Peyer's patch (tissue), 4 donors: ENCODE measurements around the gene C19orf47. TPM values are rescaled to one million over a fixed set of nuclear protein-coding genes. Genes with fewer than 3 reads are reported as not detected.

Experiments used
- DNase-seq, 3 donors: peaks; one replicate each; pipeline ENCODE4 v3.0.0-alpha.2; 2017 to 2019
- H3K27ac ChIP-seq, 4 donors: fragments of 200-600 bp; sonication (generic); one replicate each; pipeline ENCODE4 v1.5.1; 2016 to 2019
- H3K27me3 ChIP-seq, 2 donors: fragments of 200-600 bp; sonication (generic); one replicate each; pipeline ENCODE4 v1.5.1; 2019
- H3K36me3 ChIP-seq, 3 donors: fragments of 200-600 bp; sonication (generic); one replicate each; pipeline ENCODE4 v1.5.1; 2016 to 2019
- H3K4me1 ChIP-seq, 4 donors: fragments of 200-600 bp; sonication (generic); one replicate each; pipeline ENCODE4 v1.5.1; 2016 to 2019
- H3K4me3 ChIP-seq, 4 donors: fragments of 200-600 bp; sonication (generic); 1 replicate in 3 of 4; 2 replicates in 1 of 4; pipeline ENCODE4 v1.5.1; 2016 to 2019; ENCODE audit warnings: mild to moderate bottlenecking in 1 of 4
- H3K9me3 ChIP-seq, 4 donors: fragments of 200-600 bp; sonication (generic); one replicate each; pipeline ENCODE4 v1.5.1; 2016 to 2019; ENCODE audit warnings: mild to moderate bottlenecking in 1 of 4
- CTCF ChIP-seq, 6 experiments: fragments of 450-650 bp in 4 of 6; fragments of 200-600 bp in 2 of 6; sonication (generic) in 1 of 6; IDR thresholded peaks; one replicate each; pipeline ENCODE4 v1.5.1; 2017 to 2019; ENCODE audit warnings: antibody characterized with exemption in 6 of 6, mild to moderate bottlenecking in 3 of 6, moderate library complexity in 1 of 6
- POLR2A ChIP-seq, 2 donors: fragments of 450-650 bp; IDR thresholded peaks; one replicate each; pipeline ENCODE4 v1.5.1; 2017; ENCODE audit warnings: antibody characterized with exemption in 2 of 2, mild to moderate bottlenecking in 2 of 2, moderate library complexity in 2 of 2
- total RNA-seq, 4 donors: library from RNA; depleted of rRNA; stranded (reverse); fragments of >200 nt; gene quantifications; one replicate each; pipeline ENCODE4 v1.1.0, GENCODE V29; 2016

C19orf47 gene
- total RNA-seq, 4 donors from 2014 or later = 5.8 to 11.3 (median 9.9) TPM

GRCh38 chr19:40393894-40394815, 46.0 kb upstream of the C19orf47 start:
- TF ChIP-seq POLR2A (IDR thresholded peaks at IDR 0.05) (no peak), CTCF (IDR thresholded peaks at IDR 0.05) (no peak)
- H3K27ac ChIP-seq = no peak overlapping the region
- no peaks in the 10 kb centered on the region for H3K9me3 ChIP-seq
- H3K4me3 ChIP-seq = no peak overlapping the region
- no peaks in the 10 kb centered on the region for H3K27me3 ChIP-seq
- H3K36me3 ChIP-seq = no peaks in the 10 kb centered on the region
- peaks cover 0 to 5% (median 0%) of the 10 kb centered on the region in 4 donors for H3K4me1 ChIP-seq
- no peak for DNase-seq

GRCh38 chr19:40392894-40393517, 44.8 kb upstream of the C19orf47 start:
- no peak for DNase-seq
- TF ChIP-seq CTCF (IDR thresholded peaks at IDR 0.05) = peak in 2 of 6 experiments; percentile 38 to 43
- no peak for TF ChIP-seq POLR2A (IDR thresholded peaks at IDR 0.05)
- no peaks in the 10 kb centered on the region for H3K36me3 ChIP-seq
- no peak overlapping the region for H3K4me3 ChIP-seq
- H3K27ac ChIP-seq = no peak overlapping the region
- no peaks in the 10 kb centered on the region for H3K27me3 ChIP-seq
- H3K4me1 ChIP-seq = no peaks in the 10 kb centered on the region
- no peaks in the 10 kb centered on the region for H3K9me3 ChIP-seq

GRCh38 chr19:40392123-40392522, 43.9 kb upstream of the C19orf47 start:
- no peak for DNase-seq
- H3K9me3 ChIP-seq = no peaks in the 10 kb centered on the region
- H3K36me3 ChIP-seq = no peaks in the 10 kb centered on the region
- H3K27me3 ChIP-seq = no peaks in the 10 kb centered on the region
- no peaks in the 10 kb centered on the region for H3K4me1 ChIP-seq
- H3K27ac ChIP-seq = no peak overlapping the region
- H3K4me3 ChIP-seq = no peak overlapping the region
- no peak for TF ChIP-seq CTCF (IDR thresholded peaks at IDR 0.05)
- TF ChIP-seq POLR2A (IDR thresholded peaks at IDR 0.05) = no peak

GRCh38 chr19:40390084-40390742, 42.0 kb upstream of the C19orf47 start, which contains the start of gene HIPK4:
Gene HIPK4, minus strand, starts transcription at chr19:40390181. Its CDS starts 279 bp downstream, at chr19:40389902.
- Histone ChIP-seq H3K27me3 (no peaks in the 10 kb centered on the region), H3K4me3 (no peak within 1 kb of the TSS), H3K9me3 (no peaks in the 10 kb centered on the region), H3K27ac (no peak within 1 kb of the TSS), H3K4me1 (no peaks in the 10 kb centered on the region), H3K36me3 (no peaks in the 10 kb centered on the region)
- DNase-seq = no peak
- TF ChIP-seq POLR2A (IDR thresholded peaks at IDR 0.05) (no peak), CTCF (IDR thresholded peaks at IDR 0.05) (no peak)

- Histone ChIP-seq H3K9me3 (no peaks in the 10 kb centered on the region), H3K4me3 (no peak overlapping the region), H3K36me3 (no peaks in the 10 kb centered on the region), H3K27me3 (no peaks in the 10 kb centered on the region), H3K27ac (no peak overlapping the region), H3K4me1 (no peaks in the 10 kb centered on the region)
- no peak for DNase-seq
- TF ChIP-seq POLR2A (IDR thresholded peaks at IDR 0.05) = no peak
Observed at GRCh38 chr19:40389404-40390083, 41.3 kb upstream of the C19orf47 start.
